Stimulated activated CD4-positive, alpha-beta T cell treated with anti-CD3 and anti-CD28 coated beads, TNF-alpha, amount 100 ng/mL, for 24 hours (primary cell): ENCODE results near the gene ACTL9.

ENCODE experiments used
- DNase-seq, 3 experiments: peaks; one replicate each; pipeline ENCODE4 v3.0.0-alpha.2; 2020; ENCODE audit warnings: low read depth in 3 of 3

ACTL9 gene

GRCh38 chr19:8684001-8684902 lies 14.3 kb downstream of the ACTL9 start:
- no peak for DNase-seq

GRCh38 chr19:8682931-8683330 lies 15.7 kb downstream of the ACTL9 start:
- DNase-seq: no peak

- no peak for DNase-seq
These were observed 16.1 kb downstream of the ACTL9 start for GRCh38 chr19:8682472-8682871.

- DNase-seq: no peak
These were observed 17.1 kb downstream of the ACTL9 start for GRCh38 chr19:8681345-8682029.

- no peak for DNase-seq
These were observed 17.8 kb downstream of the ACTL9 start for GRCh38 chr19:8680676-8681344.

- no peak for DNase-seq
These were observed 20.3 kb downstream of the ACTL9 start for GRCh38 chr19:8678244-8678807.

- no peak for DNase-seq
These were observed 23.5 kb downstream of the ACTL9 start for GRCh38 chr19:8675066-8675465.

- DNase-seq: no peak
These were observed 25.2 kb downstream of the ACTL9 start for GRCh38 chr19:8673276-8673891.

- no peak for DNase-seq
These were observed 31.7 kb downstream of the ACTL9 start for GRCh38 chr19:8666814-8667405.

GRCh38 chr19:8665468-8666213 lies 33.0 kb downstream of the ACTL9 start:
- no peak for DNase-seq

- DNase-seq: no peak
These were observed 33.9 kb downstream of the ACTL9 start for GRCh38 chr19:8664671-8665057.

- peak; percentile 8 to 44 (median 11) for DNase-seq
These were observed 34.5 kb downstream of the ACTL9 start for GRCh38 chr19:8663920-8664670.

GRCh38 chr19:8662263-8662662 lies 36.3 kb downstream of the ACTL9 start:
- no peak for DNase-seq

- no peak for DNase-seq
These were observed 38.7 kb downstream of the ACTL9 start for GRCh38 chr19:8659905-8660304.

- no peak for DNase-seq
These were observed 40.7 kb downstream of the ACTL9 start for GRCh38 chr19:8657869-8658268.

GRCh38 chr19:8655340-8655709 lies 43.3 kb downstream of the ACTL9 start:
- no peak for DNase-seq

- peak; percentile 32 to 61 (median 38) for DNase-seq
These were observed 43.8 kb downstream of the ACTL9 start for GRCh38 chr19:8654591-8655339.

GRCh38 chr19:8648240-8648639 lies 50.4 kb downstream of the ACTL9 start:
- DNase-seq: no peak
